ENCODE results near the gene MAP3K5.
"Not testable (repeated sequence)": the region's sequence is repeated elsewhere in the genome, so short reads cannot be mapped to it uniquely, and the experiment has no call there.

Gene MAP3K5

GRCh38 chr6:136712642-136713041 is 79.6 kb downstream of the MAP3K5 start:
- not testable (repeated sequence) for H3K9me3 Mint-ChIP-seq, H3K4me3 Mint-ChIP-seq, H3K27ac Mint-ChIP-seq, H3K27me3 Mint-ChIP-seq
- peaks cover 16% of the 10 kb centered on the region for H3K36me3 Mint-ChIP-seq (ENCODE audit: low read depth)
- H3K4me1 Mint-ChIP-seq (ENCODE audit: low read depth), result peaks cover 17% of the 10 kb centered on the region

DNA sequence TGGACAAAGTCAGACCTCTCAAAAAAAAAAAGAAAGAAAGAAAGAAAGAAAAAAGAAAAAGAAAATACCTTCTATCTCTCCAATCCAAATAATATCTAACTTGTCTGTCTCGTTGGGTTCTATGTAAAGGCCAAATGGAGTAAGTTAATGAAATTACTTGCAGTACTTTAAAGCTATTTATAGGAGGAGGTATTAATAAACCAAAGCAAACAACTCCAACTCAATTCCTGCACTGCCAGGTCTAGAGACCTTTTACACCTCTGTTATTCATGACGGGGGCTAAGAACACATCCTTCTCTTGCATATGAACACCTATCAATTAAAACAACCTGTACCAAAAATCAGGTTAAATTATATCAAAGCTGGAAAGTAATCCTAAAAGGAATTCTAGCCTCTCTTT is 80.6 kb downstream of the MAP3K5 start:
- H3K27ac Mint-ChIP-seq, result no peak overlapping the region
- no peak overlapping the region for H3K4me3 Mint-ChIP-seq
- H3K9me3 Mint-ChIP-seq, result no peaks in the 10 kb centered on the region
- H3K4me1 Mint-ChIP-seq (ENCODE audit: low read depth), result peaks cover 11% of the 10 kb centered on the region
- no peaks in the 10 kb centered on the region for H3K27me3 Mint-ChIP-seq
- peaks cover 16% of the 10 kb centered on the region for H3K36me3 Mint-ChIP-seq (ENCODE audit: low read depth)

GRCh38 chr6:136710877-136711552 is 81.3 kb downstream of the MAP3K5 start:
- Mint-ChIP-seq H3K4me3 (no peak overlapping the region), H3K36me3 (ENCODE audit: low read depth) (peaks cover 16% of the 10 kb centered on the region), H3K27ac (no peak overlapping the region), H3K27me3 (no peaks in the 10 kb centered on the region), H3K4me1 (ENCODE audit: low read depth) (peaks cover 6% of the 10 kb centered on the region), H3K9me3 (no peaks in the 10 kb centered on the region)

DNA sequence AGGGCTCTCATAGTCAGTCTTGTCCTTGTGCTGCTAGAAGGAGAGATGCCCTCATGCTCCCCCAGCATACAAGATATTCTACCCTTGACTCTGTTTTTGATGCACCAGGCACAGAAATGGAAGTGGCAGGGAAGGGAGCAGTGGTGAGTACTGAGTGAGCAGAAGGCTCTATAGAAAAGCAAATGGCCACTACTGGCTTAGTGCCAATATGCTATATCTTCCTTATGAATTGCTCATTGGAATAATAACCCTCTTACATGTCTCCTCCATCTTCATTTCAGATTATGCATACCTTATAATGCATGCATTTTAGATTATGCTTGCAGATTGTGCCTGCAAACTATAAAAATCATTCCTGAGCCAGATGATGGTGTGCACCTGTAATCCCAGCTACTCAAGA is 82.8 kb downstream of the MAP3K5 start:
- Mint-ChIP-seq H3K36me3 (ENCODE audit: low read depth) (peaks cover 13% of the 10 kb centered on the region), H3K27me3 (no peaks in the 10 kb centered on the region), H3K9me3 (no peaks in the 10 kb centered on the region), H3K4me3 (no peak overlapping the region), H3K27ac (no peak overlapping the region), H3K4me1 (ENCODE audit: low read depth) (peaks cover 6% of the 10 kb centered on the region)

DNA sequence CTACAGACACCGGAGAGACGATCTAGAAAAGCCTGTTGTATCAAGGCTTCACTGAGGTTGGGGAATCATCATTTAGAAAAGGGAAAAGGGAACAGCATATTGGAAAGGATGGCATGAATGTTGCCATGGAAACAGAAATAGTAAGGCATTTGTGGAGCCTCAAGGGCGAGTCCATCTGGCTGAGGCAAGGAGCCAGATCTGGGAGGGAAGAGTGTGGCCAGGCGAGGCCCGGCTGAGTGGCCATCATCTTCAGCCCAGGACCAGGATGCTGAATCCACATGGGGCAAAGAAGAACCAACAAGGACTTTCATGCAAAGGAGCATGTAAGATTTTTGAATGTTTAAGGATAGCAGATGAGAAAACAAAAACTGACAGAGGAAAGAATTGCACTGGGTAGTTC is 85.8 kb downstream of the MAP3K5 start:
- Mint-ChIP-seq H3K36me3 (ENCODE audit: low read depth) (no peaks in the 10 kb centered on the region), H3K27ac (no peak overlapping the region), H3K27me3 (no peaks in the 10 kb centered on the region), H3K4me3 (no peak overlapping the region), H3K9me3 (no peaks in the 10 kb centered on the region), H3K4me1 (ENCODE audit: low read depth) (peaks cover 3% of the 10 kb centered on the region)

DNA sequence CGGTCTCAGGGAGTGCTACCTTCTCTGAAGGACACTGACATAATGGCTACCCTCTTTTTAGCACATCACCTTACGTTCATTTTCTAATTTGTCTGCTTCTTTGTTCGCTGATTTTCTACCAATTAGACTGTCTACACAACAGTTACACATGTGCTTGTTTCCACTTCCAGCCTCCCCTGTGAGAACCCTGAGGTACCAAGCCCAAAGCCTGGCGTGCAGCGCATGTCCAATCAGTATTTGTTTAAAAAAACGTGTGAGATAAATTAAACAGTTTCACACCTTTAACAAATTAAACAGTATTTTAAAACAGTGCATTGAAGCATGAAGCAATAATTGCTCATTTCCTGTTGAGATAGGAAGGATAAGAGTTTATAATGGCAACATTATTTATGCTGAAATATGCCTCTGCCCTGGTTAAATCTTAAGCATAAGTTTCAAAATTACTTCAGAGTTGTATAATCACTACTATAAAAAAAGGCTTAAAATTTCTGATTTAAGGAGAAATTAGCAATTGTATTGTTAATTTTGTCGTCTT is 88.9 kb downstream of the MAP3K5 start:
- Mint-ChIP-seq H3K36me3 (ENCODE audit: low read depth) (no peaks in the 10 kb centered on the region), H3K9me3 (no peaks in the 10 kb centered on the region), H3K4me3 (no peak overlapping the region), H3K27me3 (no peaks in the 10 kb centered on the region), H3K27ac (no peak overlapping the region), H3K4me1 (ENCODE audit: low read depth) (peaks cover 18% of the 10 kb centered on the region)

DNA sequence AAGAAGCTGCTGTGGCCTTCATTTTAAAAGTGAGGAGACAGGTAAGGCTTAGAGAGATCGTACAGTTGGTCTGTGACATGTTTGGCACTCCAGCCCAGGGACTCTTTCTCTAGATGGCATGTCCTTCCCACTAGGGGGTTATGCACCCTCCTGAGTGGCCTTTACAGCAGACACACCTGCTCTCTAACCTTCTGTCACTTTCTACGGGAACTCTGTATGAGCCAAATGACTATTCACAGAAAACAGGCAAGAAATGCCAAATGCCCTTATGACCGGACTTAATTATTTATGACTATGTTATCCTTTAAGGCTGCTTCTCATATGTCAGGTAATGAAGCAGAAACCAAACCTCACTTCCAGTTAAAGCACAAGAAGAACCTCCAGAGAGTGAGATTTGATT is 91.2 kb downstream of the MAP3K5 start:
- peaks cover 4% of the 10 kb centered on the region for H3K36me3 Mint-ChIP-seq (ENCODE audit: low read depth)
- H3K9me3 Mint-ChIP-seq, result no peaks in the 10 kb centered on the region
- peaks cover 18% of the 10 kb centered on the region for H3K4me1 Mint-ChIP-seq (ENCODE audit: low read depth)
- H3K27ac Mint-ChIP-seq, result no peak overlapping the region
- no peaks in the 10 kb centered on the region for H3K27me3 Mint-ChIP-seq
- no peak overlapping the region for H3K4me3 Mint-ChIP-seq

DNA sequence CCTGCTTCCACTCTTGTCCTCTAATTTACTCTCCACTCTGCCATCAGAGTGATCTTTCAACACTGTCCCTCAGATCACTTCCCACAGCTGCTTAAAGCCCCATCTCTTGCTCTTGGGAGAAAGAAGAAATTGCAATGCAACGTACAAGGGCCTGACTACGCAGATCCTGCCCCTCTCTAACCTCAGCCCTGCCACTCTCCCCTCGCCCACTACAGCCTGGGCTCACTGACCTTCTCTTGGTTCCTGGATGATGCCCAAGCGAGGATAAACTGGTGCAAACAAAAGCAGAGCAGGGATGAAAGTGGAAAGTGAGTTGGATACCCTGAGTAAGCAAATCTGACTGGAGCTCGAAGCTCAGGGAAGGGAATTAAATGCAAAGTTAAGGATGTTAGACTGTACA is 92.9 kb downstream of the MAP3K5 start:
- H3K27me3 Mint-ChIP-seq, result no peaks in the 10 kb centered on the region
- H3K9me3 Mint-ChIP-seq, result no peaks in the 10 kb centered on the region
- H3K36me3 Mint-ChIP-seq (ENCODE audit: low read depth), result peaks cover 10% of the 10 kb centered on the region
- no peak overlapping the region for H3K4me3 Mint-ChIP-seq
- peaks cover 18% of the 10 kb centered on the region for H3K4me1 Mint-ChIP-seq (ENCODE audit: low read depth)
- H3K27ac Mint-ChIP-seq, result no peak overlapping the region

DNA sequence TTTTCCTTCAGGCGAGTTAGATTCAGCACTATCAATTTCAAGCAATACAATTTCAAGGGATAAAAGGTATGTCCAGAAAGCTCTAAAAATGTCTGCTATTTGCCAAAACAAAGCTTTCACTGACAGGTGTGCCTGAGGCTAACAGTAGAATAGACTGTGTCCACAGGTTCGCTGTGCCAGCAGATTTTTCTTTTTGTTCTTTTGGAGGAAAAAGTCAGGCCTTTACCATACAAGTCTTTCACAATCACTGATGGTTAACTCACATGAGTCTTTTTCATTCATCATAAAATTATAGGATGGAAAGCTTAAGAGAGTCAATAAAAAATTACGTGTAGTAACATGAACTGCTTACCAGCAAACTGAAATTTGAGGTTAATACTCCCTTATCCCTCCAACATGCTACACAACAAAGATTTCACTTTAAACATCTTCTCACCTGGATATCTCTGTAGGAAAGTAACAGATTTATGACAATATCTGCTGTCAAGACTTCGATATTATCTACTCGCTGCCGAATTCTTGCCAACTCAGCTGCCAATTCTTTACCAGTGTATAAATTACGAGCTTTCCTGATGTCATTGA is 95.4 kb downstream of the MAP3K5 start:
- no peak overlapping the region for H3K27ac Mint-ChIP-seq
- H3K4me1 Mint-ChIP-seq (ENCODE audit: low read depth), result peaks cover 14% of the 10 kb centered on the region
- peaks cover 23% of the 10 kb centered on the region for H3K36me3 Mint-ChIP-seq (ENCODE audit: low read depth)
- no peaks in the 10 kb centered on the region for H3K9me3 Mint-ChIP-seq
- no peaks in the 10 kb centered on the region for H3K27me3 Mint-ChIP-seq
- no peak overlapping the region for H3K4me3 Mint-ChIP-seq

DNA sequence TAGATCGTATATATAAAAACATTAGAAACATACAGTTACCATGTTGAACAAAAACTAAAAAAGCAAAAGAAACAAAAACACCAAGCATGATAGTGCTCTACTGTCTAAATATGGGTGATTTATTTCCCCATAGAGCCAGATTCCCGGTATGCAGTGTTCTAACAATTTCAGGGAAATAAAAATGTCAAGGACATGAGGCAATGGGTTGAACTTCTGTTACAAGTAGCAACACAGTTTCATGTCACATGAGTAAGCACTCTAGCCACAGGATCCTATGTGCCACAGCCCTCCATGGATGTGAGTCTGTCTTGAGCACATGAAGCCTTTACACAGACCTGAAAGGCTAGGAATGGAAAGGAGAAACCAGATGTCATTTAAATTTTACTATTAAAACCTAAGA is 96.0 kb downstream of the MAP3K5 start:
- no peak overlapping the region for H3K4me3 Mint-ChIP-seq
- no peak overlapping the region for H3K27ac Mint-ChIP-seq
- H3K4me1 Mint-ChIP-seq (ENCODE audit: low read depth), result peaks cover 14% of the 10 kb centered on the region
- no peaks in the 10 kb centered on the region for H3K9me3 Mint-ChIP-seq
- peaks cover 27% of the 10 kb centered on the region for H3K36me3 Mint-ChIP-seq (ENCODE audit: low read depth)
- H3K27me3 Mint-ChIP-seq, result no peaks in the 10 kb centered on the region

DNA sequence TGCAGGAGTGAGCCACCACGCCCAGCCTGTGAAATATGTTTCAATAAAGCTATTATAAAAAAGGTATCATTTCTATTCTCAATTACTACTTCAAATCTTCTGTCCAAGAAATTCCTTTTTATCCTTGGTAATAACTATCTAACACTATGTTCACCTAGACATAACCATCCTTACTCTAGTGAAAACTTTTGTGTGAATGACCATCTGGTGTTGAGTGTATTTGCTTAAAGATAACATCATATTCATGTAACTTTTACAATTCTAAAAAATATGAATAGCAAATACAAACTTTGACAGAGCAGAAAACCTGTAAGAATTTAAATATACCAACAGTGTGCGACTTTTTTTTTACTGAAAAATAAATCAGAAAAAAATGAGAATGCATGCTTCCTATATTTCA is 96.9 kb downstream of the MAP3K5 start:
- Mint-ChIP-seq H3K4me3 (no peak overlapping the region), H3K36me3 (ENCODE audit: low read depth) (peaks cover 32% of the 10 kb centered on the region), H3K27me3 (no peaks in the 10 kb centered on the region), H3K27ac (no peak overlapping the region), H3K4me1 (ENCODE audit: low read depth) (peaks cover 7% of the 10 kb centered on the region), H3K9me3 (no peaks in the 10 kb centered on the region)

DNA sequence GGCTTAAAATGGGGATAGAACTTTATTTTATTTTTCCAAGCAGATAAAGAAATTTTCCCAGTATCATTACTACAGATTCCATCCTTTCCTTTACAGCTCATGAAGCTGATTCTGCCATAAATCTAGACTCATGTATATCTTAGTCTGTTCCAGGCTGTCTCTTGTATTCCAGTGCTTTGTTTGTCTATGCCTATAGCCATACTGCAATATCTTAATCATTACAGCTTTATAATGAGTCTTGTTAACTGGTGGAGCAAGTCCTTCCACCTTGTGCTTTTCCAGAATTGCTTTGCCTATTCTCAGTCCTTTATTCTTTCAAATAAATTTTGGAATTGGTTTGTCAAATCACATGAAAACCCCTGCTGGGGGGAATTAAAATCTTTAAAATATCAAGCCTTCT is 99.2 kb downstream of the MAP3K5 start:
- no peaks in the 10 kb centered on the region for H3K9me3 Mint-ChIP-seq
- no peak overlapping the region for H3K4me3 Mint-ChIP-seq
- H3K4me1 Mint-ChIP-seq (ENCODE audit: low read depth), result no peaks in the 10 kb centered on the region
- no peak overlapping the region for H3K27ac Mint-ChIP-seq
- no peaks in the 10 kb centered on the region for H3K27me3 Mint-ChIP-seq
- H3K36me3 Mint-ChIP-seq (ENCODE audit: low read depth), result peaks cover 38% of the 10 kb centered on the region

- not testable (repeated sequence) for H3K27me3 Mint-ChIP-seq; H3K4me1 Mint-ChIP-seq (ENCODE audit: low read depth); H3K9me3 Mint-ChIP-seq; H3K4me3 Mint-ChIP-seq
- Mint-ChIP-seq H3K27ac (peak overlapping the region; percentile 26), H3K36me3 (ENCODE audit: low read depth) (peaks cover 34% of the 10 kb centered on the region)
Observed at GRCh38 chr6:136687894-136688293, 104.4 kb downstream of the MAP3K5 start.

- H3K4me1 Mint-ChIP-seq (ENCODE audit: low read depth), result no peaks in the 10 kb centered on the region
- no peak overlapping the region for H3K4me3 Mint-ChIP-seq
- no peaks in the 10 kb centered on the region for H3K9me3 Mint-ChIP-seq
- no peaks in the 10 kb centered on the region for H3K27me3 Mint-ChIP-seq
- H3K36me3 Mint-ChIP-seq (ENCODE audit: low read depth), result peaks cover 28% of the 10 kb centered on the region
- no peak overlapping the region for H3K27ac Mint-ChIP-seq
Observed at GRCh38 chr6:136685540-136686108, 106.7 kb downstream of the MAP3K5 start.

DNA sequence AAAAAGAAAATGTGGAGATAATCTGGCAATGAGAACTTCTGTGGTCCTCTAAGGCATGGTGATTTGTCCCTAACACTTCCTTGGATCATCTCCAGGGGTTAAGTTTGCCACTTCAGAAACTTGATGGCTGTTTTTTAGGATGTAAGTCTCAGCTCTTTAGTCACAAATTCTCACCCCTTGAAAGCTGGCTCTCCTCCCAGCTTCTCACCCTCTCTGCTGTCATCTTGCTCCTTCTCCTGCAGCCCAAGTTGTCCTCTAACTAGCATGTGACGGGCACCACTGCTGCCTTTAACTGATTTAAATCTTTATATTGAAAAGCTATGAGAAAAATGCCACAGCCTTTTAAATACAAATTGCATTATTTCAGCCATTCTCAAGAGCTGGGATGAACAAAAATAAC is 107.8 kb downstream of the MAP3K5 start:
- Mint-ChIP-seq H3K4me1 (ENCODE audit: low read depth) (no peaks in the 10 kb centered on the region), H3K4me3 (no peak overlapping the region), H3K27ac (no peak overlapping the region), H3K9me3 (no peaks in the 10 kb centered on the region), H3K27me3 (no peaks in the 10 kb centered on the region), H3K36me3 (ENCODE audit: low read depth) (peaks cover 34% of the 10 kb centered on the region)

All from stimulated activated naive CD8-positive, alpha-beta T cell treated with anti-CD3 and anti-CD28 coated beads, Interleukin-15, Interleukin-2, amounts not matched to agents 100 ng/mL and 50 ng/mL, for 24 hours (primary cell).